PFSK-1 (cell line): ENCODE data around the gene LAMC3.

ENCODE experiments used
- FOXP2 ChIP-seq: optimal IDR thresholded peaks from 2 replicates; pipeline ENCODE3; 2011; ENCODE audit warnings: borderline replicate concordance, control low read depth, inconsistent platforms; ENCODE audit not compliant: insufficient read depth; ENCODE audit errors: extremely low read length, extremely low read depth
- POLR2AphosphoS5 ChIP-seq: IDR thresholded peaks from 2 replicates; pipeline ENCODE4 v1.6.1; 2012; ENCODE audit warnings: low read depth, mild to moderate bottlenecking, control low read depth, low read length, moderate library complexity
- REST ChIP-seq, 2 experiments: IDR thresholded peaks; 2 replicates each; pipeline versions ENCODE4 v1.6.1 to v1.8.0; 2011 to 2012; ENCODE audit warnings: low read depth in 2 of 2, low read length in 2 of 2, control low read depth in 1 of 2, inconsistent platforms in 1 of 2, mild to moderate bottlenecking in 1 of 2, moderate library complexity in 1 of 2; ENCODE audit not compliant: insufficient read depth in 1 of 2
- SIN3A ChIP-seq: IDR thresholded peaks from 2 replicates; pipeline ENCODE4 v1.6.1; 2012; ENCODE audit warnings: mild to moderate bottlenecking, low read length, moderate library complexity, borderline replicate concordance; ENCODE audit not compliant: insufficient read depth
- TAF1 ChIP-seq: IDR thresholded peaks from 2 replicates; pipeline ENCODE4 v1.6.1; 2012; ENCODE audit warnings: low read length, control low read depth, borderline replicate concordance; ENCODE audit not compliant: insufficient read depth

LAMC3 gene

GRCh38 chr9:131085370-131086122 lies 76.6 kb downstream of the LAMC3 start:
- TF ChIP-seq REST (IDR thresholded peaks at IDR 0.05; ENCODE audit: insufficient read depth in 1 of 2, low read depth in 2 of 2, low read length in 2 of 2) (no peak), FOXP2 (no peak), SIN3A (no peak), TAF1 (no peak), POLR2AphosphoS5 (no peak)

GRCh38 chr9:131087354-131087893 lies 78.5 kb downstream of the LAMC3 start:
- TF ChIP-seq FOXP2 (no peak), TAF1 (no peak), REST (IDR thresholded peaks at IDR 0.05; ENCODE audit: insufficient read depth in 1 of 2, low read depth in 2 of 2, low read length in 2 of 2) (no peak), POLR2AphosphoS5 (no peak), SIN3A (no peak)

- TF ChIP-seq TAF1 (no peak), FOXP2 (no peak), POLR2AphosphoS5 (no peak), SIN3A (no peak), REST (IDR thresholded peaks at IDR 0.05; ENCODE audit: insufficient read depth in 1 of 2, low read depth in 2 of 2, low read length in 2 of 2) (no peak)
These were observed 81.2 kb downstream of the LAMC3 start for GRCh38 chr9:131090025-131090787.

GRCh38 chr9:131091352-131091992 lies 82.5 kb downstream of the LAMC3 start:
- TF ChIP-seq SIN3A, result no peak
- no peak for TF ChIP-seq TAF1

GRCh38 chr9:131092030-131092429 lies 83.1 kb downstream of the LAMC3 start:
- TF ChIP-seq POLR2AphosphoS5 (no peak), FOXP2 (no peak), REST (IDR thresholded peaks at IDR 0.05; ENCODE audit: insufficient read depth in 1 of 2, low read depth in 2 of 2, low read length in 2 of 2) (no peak), SIN3A (no peak), TAF1 (no peak)
